HUDEP-2 (cell line): ENCODE data around the gene SARDH.
"Not testable (repeated sequence)": the region's sequence is repeated elsewhere in the genome, so short reads cannot be mapped to it uniquely, and the experiment has no call there.

ENCODE experiments used
- DNase-seq, 76 experiments: peaks; one replicate each; lab custom pipeline; 2025; ENCODE audit not compliant: unreplicated experiment in 76 of 76; lab: John Stamatoyannopoulos, UW

The SARDH gene

DNA sequence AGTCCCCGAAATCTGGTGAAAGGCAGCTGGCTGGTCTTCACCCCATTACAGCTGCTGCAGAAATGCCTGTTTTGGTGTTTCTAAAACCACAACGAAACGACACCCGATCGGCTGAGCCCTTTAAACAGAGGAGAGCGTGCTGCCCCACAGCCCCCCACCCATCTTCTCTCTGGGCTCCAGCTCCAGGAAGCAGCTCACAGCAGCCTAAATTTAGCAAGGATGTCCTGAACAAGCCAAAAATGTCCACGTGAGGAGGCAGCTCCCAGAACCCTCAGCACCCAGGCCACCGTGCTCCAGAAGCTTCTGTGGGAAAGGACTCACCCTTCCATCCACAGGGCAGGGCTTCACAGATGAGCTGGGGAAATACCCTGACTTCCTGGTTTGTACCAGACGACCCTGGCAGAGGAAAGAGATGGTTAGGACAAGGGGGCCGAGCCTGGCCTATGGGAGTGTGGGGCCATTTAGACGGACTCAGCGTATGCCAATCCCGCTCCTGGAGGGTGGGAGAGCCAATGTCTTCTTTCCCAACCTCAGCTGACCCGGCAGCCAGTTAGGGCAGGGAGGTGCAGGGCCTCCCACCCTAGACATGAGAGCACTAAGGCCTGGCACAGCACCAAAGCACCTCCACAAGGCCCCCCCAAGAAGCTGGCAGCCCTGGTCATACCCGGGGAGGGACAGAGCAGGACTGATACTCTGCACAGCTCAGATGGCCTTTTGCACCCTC is 39.1 kb upstream of the SARDH start:
- no peak for DNase-seq

DNA sequence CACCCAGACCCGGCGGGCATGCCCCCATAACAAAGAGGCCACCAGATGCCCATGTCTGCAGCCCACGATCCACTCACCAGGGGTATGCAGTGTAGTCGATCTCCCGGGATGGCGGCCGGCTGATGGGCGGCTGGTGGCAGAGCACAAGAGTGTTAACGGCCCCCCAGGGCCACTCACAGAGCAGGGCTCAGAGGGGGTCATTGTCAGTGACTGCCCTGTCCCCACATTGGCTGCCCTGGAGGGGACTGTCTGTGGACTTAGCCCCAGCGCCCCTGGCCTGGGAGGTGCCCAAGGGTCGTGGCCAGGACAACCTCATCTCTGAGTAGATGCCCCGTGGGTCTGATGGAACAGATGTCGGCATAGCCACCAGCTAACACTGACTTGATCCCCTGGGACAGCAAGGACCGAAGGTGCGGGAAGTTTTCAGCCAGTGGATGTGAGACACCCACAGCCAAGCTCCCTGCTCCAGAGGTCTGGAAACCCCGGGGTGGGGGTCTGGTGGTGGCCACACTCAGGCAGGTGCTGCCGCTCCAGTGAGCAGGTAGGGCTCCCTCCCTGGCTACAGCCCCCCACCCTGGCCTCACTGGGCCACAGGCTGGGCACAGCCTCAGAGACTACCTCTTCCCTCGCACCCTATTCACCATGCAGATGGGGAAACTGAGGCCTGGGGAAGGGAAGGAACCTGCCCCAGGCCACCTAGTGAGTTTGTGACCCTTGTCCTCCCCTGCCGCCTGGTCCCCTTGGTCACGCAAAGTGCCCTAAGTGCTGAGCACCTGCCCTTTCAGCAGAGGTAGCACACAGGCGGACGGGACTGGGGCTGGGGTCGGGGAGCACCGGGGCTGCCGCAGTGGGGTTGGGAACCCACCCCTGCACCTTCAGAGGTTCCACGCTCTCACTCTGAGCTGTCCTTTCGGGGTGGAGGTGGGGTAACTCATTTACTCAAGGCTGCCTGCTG is 38.1 kb upstream of the SARDH start:
- no peak for DNase-seq

DNA sequence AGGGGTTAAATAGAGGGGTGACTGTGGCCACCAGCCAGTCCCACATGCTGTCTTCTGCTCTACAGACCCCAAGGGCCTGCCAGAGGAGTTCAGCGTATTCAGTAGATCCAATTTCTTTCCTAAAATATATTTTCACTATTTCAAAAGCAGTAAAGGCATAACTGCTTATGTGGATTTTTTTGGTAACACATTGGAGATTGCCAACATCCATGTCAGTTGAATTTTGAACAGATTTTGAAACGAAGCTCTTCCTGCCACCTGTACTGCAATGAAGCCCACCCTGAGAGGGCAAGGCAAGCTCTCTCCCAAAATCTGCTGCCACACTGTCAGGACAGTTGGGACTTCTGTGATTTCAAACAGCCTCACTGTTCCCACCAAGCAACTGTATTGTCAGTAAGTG is 37.1 kb upstream of the SARDH start:
- no peak for DNase-seq

DNA sequence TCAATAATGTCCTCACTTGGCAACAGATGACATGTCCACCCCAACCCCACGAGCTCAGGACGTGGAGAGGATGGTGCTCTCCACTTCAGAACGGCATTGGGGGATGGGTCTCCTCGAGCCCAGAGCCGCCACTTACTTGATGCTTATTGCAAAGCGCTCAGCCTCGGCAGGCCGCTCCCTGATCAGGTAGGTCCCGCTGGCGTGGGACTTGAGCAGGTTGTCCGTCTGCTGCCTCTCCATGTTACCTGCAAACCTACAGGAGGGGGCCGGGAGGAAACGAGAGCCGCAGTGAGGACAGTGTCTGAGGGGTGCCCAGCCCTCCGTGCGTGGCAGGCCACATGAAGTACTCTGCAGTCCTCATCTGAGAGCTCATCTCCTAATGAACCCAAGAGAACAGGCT is 36.6 kb upstream of the SARDH start:
- DNase-seq, result no peak

DNA sequence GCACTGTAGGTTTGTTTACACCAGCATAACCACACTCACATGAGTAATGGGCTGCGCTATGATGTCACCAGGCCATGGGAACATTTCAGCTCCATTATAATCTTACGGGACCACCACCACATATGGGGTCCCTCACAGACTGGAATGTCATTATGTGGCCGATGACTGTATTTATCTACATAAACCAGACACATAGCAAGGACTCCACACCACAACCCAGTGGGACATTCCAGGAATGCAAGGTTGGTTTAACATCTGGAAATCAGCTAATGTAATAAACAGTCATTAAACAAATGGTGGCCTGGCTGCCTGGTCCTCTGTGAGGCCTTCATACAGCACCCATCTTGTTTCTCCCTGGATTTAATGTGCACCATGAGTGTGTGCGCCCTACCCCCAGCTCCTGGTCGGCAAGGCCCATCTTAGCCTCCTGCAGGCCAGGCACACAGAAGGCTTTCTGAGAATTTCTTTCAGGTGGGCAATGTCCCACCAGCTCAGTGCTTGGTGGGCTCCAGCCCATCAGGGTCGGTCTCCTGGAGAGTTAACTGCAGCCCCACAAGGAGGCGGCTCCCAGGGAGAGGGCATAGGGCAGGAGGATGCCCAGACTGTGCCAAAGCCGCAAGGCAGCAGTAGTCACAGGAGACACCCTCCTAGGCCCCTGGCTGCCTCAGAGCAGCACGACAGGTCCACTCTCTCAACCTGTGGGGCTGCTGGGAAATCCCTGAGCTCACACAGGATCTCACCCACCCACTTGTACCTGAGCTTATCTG is 35.9 kb upstream of the SARDH start:
- DNase-seq, result no peak

DNA sequence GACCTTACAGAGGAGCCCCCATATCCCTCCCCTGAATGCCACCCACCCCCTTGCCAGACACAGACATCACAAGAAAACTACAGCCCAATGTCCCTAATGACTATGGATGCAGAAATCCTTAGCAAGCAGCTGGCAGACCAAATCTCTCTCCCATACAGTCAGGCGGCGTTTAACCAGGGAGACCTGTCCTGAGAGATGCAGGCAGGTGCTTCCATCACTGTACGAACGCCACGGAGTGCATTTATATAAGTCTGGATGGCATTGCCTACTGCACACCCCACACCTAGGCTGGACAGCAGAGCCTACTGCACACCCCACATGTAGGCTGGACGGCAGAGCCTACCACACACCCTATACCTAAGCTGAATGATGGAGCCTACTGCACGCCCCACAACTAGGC is 34.4 kb upstream of the SARDH start:
- no peak for DNase-seq

DNA sequence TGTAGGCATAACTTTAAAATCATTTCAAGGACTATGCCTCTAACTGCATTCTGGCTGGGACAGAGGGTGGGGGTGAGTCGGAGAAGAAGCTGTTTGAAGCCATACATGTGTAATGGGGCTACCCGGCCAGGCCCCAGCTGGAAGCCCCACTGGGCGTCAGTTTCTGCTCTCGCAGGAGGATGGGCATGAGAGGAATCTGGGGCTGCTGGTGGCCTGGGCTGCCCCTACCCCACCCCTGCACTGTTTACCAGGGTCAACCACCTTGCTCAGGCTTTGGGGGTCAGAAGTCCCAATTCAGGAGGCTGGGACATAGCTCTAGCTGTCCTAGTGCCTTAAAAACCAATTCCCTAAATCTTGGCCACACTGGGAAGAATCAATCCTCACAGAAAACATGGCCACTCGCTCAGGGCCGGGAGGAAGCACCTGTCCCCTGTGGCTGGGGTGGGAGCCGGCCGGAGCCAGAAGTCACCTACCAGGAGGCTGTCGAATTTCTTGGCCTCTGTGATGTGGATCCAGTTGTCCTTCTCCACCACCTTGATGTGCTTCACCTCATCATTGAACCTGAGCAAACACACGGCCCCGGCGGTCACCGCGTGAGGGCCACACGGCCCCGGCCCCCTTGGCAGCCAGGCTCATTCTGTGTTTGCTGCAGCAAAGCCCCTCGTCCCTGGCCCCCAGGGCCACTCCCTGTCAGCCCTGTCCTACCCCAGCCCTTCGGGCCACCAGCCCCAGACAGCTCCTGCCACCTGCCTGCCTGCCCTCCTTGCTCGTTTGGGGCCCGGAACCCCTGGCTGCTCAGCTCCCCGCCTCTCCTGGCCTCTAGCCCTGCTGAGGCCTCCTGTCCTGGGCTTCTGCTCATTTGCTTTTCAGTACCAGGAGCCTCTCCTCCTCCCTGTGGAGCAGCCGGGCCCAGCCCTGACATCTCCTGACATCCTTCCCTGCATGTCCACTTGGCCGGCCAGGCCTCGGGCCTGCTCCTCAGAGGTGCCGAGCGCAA is 33.6 kb upstream of the SARDH start:
- no peak for DNase-seq

DNA sequence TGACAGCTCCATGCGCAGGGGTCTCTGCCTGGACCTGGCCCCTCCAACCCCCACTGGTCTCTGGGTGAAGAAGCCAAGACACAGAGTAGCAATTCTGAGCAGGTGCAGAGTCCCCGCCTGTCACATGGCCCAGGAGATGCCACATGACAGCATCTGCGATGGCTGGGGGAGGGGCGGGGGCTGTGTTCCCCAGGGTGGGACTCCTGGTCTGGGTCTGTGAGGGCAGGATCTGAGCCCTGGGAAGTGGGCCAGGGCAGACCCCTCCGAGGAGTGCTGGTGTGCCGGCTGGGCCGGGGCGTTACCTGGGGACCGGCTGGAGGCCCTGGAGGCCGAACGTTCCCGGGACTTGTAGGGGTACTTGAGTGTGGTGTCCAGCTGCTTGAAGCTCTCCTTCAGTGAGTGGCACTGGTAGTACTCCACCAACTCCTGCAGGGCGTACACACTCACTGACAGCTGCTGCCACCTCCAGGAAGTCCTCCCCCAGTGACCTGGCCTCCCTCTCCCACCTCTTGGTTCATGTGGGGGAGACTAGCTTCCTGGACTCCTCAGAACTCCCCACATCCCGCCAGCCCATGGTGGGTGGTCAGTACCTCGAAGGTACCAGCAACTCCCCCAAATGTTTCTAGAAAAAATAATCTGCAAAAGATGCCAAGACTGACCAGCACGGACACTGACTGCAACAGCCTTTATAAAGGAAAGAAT is 32.1 kb upstream of the SARDH start:
- DNase-seq, result no peak

DNA sequence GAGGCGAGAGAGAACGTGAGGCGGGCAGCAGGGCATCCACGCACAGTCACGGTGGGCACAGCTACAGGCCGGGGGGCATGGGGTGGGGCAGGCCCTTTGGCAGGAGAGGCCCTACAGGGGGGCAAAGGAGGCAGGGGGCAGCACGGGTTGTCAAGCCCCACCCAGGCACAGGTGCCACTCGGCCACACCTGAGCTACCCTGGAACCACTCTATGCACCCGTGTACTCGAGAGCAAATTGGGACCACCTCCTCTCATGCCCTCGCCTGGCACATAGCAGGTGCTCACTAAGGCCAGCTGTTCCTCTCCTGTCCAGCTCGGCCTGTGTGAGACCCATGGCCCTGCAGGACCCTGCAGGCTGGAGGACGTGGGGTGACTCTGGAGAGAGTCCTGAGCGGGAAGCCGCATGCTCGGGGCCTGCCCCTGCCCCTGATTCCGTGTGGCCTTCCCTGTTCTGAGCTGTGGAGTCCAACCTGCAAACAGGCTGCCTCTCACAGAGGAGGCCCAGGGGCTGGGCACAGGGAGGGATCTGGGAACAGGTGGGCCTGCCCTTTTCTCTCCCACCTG is 31.4 kb upstream of the SARDH start:
- no peak for DNase-seq

DNA sequence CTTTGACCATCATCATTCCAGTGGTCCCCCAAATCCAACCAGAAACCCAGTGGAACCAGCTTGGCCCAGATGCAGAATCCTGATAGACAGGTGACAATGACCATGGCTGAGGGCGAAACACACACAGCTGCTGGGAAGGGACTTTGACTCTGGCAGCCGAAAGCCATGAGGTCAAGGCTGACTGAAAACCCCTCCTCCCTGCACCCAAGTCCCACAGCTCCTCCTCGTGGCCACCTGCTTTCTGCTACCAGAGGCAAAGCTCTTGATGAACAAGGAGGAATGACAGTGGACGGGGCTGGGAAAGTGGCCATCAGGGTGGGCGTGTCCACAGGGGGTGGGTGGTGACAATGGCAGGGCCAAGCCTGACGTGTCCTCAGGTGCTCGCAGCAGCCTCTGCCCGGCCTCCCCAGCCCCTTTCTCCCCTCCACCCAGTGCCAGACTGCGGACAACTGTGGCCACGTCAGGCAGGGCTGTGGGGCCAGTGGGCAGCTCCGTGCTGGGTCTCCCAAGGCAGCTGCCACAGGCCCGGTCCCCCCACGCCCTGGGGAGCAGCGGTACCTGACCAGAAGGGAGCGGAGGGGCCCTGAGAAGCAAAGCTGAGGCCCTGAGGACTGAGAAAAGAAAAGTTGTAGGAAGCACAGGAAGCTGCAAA is 30.8 kb upstream of the SARDH start:
- peak in 17 of 76 experiments; percentile 4 to 29 (median 17) for DNase-seq

DNA sequence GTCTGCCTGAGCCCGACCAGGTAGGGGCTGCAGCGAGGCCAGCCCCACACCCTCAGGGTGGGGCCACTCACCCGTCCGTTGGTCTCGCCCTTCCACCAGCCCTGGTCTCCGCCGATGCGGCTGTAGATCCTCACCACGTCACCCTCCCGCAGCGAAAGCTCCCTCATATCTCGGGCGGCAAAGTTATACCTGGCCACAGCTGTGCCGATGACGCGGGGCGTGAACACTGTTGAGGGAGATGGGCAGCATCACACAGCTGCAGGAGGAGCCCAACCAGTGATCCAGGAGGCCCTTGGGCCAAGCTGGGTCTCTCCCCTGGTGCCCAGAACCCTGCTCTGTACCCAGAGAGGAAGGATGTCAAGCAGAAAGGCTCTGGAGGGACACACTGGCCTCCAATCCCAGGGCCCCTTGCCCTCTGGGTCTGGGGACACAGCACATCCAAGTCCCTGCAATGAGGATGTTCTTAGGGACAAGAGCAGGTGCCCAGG is 30.3 kb upstream of the SARDH start:
- no peak for DNase-seq

DNA sequence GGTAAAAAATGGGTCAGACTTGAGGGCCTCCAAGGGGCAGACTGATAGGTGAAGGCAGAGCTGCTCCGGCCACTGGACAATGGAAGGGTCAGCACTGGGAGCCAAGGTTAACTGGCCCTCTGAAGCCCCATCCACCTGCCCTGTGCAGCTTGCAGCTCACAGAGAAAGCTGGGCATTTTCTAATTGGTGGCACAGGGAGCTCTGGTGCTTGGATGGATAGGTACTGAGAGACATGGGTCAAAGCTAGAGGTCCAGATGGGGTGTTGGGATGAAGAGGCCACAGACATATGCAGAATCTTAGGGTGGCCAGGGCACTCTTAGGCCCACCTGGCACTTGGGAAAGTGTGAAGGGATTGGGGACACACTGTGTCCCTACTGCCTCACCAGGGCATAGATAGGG is 29.5 kb upstream of the SARDH start:
- DNase-seq, result no peak

DNA sequence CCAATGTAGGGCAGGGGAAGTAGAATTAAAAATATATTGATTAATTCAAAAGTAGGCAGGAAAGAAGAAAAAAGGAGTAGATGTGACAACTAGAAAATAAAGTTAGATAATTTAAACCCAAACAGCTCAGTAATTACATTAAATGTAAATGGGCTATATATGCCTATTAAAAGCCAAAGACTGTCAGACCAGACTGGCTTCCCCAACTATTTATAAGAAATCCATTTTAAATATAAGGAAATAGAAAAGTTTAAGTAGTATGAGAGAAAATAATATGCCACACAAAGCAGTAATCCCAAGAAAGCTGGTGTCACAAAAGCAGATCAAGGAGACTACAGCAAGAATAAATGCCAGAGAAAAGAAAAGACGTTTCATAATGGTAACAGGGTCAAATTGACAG is 28.9 kb upstream of the SARDH start:
- DNase-seq, result no peak

DNA sequence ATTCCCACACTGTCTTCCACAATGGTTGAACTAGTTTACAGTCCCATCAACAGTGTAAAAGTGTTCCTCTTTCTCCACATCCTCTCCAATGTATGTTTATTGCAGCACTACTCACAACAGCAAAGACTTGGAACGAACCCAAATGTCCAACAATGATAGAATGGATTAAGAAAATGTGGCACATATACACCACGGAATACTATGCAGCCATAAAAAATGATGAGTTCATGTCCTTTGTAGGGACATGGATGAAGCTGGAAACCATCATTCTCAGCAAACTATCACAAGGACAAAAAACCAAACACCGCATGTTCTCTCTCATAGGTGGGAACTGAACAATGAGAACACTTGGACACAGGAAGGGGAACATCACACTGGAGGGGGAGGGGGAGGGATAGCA is 28.1 kb upstream of the SARDH start:
- DNase-seq, result not testable (repeated sequence)

DNA sequence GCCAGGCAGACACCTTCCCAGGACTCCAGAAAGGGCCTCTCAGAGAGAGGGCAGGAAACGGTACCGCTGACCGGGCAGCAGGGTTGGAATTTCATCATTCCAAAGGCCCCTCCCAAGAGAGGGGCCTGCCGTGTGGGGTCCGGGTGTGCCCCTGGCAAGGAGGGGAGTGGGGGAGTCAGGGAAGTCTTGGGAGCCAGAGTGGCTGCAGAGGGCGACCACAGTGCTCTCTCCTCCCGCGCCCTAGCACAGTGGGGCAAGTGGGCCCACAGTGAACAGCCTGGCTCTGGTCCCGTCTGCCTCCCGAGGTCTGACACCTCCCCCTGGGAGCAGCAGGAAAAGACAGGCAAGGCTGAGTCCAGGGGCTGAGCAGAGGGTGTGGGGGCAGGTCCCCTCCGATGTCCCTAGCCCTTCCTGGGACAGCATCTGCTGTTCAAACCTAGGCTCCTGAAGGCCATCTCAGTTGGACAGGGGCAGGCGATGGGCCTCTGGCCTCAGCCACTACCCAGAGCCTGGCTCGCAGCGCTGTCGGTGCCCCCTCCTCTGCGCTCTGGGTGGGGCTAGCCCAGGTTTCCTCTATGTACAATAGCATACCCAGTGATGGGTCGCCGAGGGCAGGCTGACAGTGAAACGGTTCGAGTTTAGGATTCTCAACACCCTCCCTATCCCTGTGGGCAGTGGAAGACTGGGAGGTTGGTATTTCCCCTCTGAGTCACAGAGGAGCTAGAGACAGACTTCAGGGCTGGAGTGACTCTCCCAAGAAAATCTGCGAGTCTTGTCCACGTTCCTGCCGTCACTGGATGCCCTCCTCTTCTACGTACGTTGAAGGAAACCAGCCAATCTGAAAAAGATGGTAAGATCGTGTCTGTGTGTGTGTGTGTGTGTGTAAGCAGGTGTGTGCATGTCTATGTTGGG is 25.4 kb upstream of the SARDH start:
- DNase-seq, result no peak

DNA sequence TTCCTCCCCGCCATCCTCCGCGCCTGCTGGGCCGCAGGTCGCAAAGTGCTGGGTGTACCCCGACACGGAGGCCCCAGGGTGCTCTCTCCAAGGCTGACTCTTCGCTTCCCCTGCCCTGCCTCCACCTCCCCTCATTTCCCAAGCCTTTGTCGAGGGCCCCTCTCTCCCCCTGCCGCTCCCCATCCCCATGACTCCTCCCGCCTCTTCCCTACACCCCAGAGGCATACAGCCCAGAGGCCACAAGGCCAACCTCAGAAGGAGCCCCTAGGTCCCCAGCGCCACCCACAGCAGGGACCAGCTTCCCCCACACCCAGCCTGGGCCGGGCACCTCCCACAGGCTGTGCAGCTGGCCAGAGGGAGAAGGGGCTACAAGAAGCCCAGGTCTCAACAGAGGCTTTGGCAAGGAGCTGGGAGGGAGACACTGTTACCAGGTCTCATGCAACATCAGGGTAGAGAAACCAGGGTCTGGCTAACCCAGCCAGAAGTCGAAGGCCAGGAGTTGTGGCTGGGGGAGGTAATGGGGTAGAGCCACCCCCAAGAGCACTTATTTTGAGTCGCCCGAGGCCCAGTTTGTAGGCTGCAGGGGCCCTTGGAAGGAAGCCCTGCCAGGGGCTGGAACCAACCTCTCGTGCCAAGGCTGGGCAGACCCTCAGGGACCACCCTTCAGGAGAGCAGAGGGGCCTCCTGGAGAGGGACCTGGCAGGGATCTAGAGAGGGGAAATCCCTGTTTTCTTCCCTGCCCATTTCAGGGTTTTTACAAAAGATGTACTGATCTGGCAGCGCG is 24.5 kb upstream of the SARDH start:
- no peak for DNase-seq
